GM21737 (cell line): ENCODE results near the gene TMEM47.

Experiments
- ATAC-seq: cut with Tn5 transposase; IDR thresholded peaks from one replicate; pipeline ENCODE4 v1.9.1; 2021; ENCODE audit warnings: mild to moderate bottlenecking, moderate library complexity; ENCODE audit not compliant: unreplicated experiment

The TMEM47 gene

DNA sequence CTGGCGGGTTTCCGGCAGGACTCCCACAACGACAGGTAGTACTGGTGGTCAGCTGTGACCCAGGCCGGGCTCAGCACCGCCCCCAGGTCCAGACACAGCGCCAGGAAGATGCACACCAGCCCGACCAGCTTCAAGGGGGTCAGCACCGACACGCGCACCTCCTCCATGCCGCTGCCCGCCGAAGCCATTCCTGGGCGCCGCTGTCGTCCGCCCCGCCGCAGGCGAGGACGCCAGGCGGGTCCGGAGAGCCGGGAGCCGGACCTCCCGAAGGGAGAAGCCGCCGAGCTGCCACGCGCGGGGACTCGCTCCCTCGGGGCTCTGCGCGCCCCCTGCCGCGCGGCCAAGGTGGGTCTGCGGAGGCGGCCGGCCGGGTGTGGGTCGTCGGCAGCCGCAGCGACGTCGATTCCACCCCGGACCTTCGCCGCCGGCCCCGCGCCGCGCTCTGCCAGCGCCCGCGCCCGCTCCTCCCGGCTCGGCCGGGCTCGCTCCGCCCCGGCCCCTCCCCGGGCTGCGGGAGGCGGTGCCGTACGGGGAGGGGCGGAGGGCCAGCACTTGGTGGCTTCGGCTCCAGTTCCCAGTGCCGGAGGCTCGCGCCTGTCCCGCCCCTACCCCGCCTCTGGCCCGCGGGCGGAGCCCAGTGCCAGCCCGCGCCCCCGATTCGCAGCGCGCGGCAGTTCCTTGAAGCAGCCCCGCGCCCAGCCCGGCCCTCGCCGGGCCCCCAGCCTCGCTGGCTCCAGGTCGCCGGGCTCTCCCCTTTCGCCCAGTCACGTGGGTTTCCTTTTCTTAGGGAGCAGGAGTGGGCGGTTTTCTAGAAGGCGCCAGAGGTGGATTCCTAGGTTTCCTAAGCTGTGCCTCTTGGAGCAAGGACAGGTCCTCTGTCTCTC, at the start of gene TMEM47:
TMEM47 (minus strand) TSS at position 444 of the 884 bp plus-strand sequence; CDS start at position 188, 256 bp downstream.
- no peak for ATAC-seq

DNA sequence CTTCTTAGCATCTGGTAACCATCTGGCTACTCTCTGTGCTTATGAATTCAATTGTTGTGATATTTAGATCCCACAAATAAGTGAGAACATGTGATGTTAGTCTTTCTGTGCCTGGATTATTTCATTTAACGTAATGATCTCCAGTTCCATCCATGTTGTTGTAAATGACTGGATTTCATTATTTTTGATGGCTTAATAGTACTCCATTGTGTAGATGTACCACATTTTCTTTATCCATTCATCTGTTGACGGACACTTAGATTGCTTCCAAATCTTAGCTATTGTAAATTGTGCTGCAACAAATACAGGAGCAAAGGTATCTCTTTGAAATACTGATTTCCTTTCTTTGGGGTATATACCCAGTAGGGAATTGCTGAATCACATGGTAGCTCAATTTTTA, 30.0 kb upstream of the TMEM47 start:
- no peak for ATAC-seq

DNA sequence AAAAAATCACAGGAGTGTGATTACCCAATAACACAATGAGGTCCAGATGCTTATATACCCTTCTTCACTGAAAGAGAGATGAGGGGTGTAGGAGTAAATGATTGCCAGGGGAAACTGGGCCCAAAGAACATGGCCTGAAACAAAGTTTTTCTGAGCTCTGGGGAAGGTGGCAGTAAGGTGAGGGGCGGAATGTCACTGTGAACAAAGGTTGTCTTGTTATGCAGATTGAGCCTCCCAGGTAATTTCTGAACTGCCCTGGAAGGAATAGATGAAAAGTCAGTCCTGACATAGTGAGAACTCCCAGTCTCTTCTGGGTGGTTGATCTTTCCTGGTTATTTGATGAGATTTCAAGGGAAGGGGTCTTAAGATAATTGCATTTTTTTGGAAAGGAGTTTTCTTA, 2.5 kb upstream of the TMEM47 start:
- no peak for ATAC-seq

DNA sequence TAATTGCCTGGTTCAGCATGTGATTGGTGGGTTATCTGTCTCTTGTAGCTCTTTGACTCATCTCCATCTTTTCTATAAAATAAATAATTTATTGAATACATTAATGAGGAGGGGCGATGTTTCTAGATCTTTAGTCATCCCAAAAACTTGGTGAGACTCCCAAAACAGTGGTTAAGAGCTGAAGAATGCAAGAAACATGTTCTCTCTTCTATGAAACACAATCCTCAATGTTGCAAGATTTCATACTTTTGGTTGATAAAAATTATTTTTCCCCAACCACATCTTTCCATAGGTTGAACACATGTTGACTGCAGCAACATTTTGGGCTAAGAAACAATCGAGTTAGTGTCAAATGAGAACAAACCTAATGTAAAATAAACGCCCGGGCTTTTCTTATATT, 1.2 kb upstream of the TMEM47 start:
- no peak for ATAC-seq

DNA sequence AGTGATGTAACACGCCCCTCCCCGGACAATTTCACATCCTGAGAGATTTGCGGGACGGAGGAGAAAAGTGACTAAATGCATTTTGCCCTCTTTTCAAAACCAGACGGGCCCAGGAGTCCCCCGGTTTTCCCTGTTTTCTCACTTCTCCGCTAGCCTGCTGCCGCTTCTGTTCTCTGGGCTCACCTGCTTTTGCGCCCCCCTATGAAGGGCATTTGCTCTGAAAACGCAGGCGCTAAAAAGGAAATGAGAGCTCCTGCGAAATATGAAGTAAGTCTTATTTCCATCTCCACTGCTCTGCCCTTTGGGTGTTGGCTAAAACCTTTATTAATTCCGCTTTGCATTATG, 613 bp upstream of the TMEM47 start:
- ATAC-seq: no peak

DNA sequence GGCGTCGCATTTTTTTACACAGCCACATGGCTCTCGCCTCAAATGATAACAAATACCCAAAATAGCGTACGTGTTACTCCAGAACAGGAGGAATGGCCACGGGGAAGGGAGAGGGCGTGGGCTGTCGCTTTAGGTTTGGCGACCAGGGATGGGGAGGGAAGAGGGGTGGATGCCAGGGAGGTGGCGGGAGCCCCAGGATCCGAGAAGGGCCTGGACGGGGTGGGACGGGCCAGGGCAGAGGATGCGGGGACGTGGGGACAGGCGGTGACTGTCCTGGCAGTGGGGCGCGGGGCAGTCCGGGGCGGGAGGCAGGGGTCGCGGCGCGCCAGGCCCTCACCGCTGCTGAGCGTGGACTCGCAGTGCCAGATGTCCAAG, 631 bp downstream of the TMEM47 start:
- ATAC-seq: no peak

DNA sequence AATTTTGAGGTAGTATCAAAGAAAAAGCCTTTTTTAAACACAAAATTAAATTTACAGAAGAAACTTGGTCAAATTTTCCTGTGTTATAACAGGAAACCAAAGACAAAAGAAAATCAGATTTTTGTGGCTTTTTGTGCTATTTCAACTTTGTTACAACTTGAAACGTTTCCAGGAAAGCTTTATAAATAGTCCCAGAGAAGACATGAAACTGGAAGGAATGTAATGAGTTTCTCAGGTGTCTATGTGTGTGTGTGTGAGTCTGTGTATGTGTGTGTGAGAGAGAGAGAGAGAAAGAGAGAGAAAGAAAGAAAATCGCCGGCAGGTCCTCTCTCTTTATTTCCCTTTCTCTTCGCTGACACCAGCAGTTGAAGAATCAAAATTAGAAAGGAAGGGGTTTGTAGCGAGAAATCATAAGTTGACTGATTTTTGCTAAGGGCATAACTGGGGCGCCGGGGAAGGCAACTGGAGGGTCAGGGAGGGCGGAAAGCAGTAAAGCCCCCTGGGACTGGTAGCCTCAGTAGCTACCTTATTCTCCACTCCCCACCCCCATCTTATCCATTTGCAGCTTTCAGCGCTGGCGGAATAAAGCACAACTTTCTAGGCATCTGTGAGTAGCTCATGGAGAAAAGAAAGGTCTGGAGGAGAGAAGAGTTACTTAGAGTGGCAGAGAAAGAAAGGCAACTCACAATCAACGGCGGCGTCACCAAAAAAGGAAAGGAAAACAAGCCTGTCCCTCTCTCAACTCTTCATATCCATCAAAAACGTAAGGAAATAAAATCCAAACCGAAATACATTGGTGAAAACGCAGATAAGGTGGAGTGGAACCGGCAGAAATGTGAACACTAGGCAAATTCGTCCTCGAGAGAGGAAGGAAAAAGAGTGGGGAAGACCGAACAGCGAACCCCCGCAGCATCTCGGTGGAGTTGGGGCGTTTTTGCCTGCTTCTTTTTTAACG, 1.3 kb downstream of the TMEM47 start:
- ATAC-seq: no peak

DNA sequence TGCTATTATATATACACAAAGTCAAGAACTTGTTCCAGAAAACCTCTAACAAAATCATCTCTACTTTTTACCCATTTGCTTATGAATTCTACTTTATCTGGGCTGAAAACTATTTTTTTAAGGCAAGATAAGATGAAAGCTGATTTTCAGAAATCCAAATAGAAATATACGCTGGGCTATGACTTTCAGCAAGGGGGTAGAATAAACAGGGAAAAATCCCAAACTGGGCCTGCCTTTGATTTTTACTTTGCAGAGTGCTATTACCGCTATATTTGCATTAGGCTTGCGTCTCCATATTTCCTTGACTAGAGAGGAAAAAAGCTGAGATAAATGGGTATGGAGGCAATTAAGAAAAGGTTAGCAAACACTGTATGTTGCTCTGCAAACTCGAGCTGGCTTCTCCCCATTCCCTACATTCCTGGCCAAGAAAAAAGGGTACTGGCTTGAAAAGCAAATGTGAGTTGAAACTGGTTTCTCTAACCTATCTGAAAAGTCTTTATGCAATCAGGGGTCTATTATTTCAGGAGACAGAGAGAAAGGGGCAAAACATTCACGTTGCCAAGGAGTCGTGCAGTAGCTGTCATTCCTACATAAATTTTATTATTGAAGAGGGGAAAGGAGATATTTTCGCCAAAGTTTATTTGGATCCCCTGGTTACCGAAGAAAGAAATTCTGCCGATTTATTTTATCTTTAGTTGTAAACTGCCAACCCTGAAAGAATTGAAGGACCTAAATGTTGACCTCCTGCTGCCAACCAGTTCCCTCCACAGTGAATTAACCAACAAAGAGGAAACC, 2.2 kb downstream of the TMEM47 start:
- no peak for ATAC-seq

DNA sequence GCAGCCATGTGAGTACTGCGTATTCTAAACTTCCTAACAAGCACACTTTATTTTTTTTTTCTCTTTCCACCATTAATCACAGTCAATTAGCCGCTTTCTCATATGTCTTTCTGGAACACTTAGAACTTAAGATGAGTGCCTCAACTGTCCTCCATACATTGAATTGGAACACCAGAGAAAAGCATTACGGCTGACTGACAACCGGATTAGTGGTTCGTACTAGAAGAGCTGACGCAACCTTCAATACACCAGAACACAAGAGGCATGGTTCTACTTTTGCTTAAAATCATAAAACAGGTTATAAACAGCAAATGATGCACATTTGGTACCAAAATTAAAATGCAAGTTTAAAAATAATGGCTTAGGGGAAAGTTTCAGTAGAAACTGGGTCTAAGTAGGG, 3.3 kb downstream of the TMEM47 start:
- no peak for ATAC-seq

DNA sequence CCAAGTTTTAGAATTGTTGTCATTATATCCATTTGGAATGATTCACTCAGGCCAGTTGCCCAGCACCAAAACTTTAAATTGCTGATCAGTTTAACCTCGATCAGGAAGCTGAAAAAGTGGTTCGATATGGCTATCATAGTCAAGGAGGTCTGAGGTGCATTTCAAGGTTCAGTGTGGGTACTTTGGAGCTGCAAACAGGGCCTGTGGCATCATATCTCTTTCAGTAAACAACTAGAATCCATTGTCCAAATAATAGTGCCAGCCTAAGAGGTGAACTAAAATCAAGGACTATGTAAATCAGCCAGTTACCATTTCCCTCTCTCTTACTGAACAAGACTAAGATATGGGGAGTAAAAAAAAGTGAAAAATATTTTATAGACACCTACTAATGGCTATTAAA, 14.2 kb downstream of the TMEM47 start:
- no peak for ATAC-seq

DNA sequence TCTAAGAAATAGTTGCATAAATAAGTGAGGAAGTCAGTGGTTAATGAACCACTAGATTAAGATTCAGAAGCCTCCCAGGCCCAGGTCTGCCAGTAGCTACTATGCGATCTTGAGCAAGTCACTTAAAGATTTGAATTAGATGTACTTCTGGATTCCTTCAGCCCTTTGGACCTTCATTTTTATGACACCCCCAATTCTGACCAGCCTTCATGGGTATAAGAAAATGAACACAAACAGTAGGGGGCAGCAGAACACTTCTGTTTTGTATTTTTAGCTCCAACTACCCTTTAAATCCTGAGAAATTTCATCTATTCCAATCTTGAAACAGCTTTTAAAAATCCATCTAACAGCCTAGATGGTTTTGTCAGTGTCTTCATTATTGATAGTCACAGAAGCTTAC, 19.0 kb downstream of the TMEM47 start:
- ATAC-seq: no peak

DNA sequence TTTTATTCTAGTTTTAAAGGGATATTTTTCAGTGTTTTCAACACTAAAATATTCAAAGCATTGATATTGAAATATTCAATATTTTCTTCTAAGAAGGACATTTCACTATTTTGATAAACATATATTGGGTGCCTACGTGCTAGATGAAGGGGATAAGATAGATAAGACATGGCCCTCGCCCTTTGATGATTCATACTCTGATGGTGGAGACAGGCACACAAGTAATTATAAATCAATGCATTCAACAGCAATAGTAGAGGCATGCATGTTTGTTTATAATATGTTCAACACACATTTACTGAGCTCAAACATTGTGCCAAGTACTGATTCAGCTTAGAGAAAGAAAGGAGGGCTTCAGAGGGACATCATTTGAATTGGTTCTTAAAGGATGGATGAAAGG, 22.7 kb downstream of the TMEM47 start:
- no peak for ATAC-seq

DNA sequence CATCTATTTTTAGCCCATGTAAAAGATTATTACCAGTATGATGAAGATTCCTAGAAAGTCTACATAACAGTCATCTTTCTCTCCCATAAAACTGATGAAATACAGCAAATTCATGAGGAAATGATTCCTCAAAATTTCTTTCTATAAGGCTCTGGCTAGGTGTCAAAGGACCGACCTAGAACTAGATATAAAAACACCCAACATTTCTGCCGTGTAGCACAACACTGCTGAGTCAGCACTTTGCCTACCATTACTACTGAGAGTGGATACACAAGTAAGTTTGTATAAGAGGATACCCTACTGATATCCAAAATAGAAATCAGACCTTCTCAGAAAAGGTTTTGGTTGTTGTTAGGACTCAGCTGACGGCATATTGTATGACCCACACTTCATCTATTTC, 24.7 kb downstream of the TMEM47 start:
- ATAC-seq: no peak

DNA sequence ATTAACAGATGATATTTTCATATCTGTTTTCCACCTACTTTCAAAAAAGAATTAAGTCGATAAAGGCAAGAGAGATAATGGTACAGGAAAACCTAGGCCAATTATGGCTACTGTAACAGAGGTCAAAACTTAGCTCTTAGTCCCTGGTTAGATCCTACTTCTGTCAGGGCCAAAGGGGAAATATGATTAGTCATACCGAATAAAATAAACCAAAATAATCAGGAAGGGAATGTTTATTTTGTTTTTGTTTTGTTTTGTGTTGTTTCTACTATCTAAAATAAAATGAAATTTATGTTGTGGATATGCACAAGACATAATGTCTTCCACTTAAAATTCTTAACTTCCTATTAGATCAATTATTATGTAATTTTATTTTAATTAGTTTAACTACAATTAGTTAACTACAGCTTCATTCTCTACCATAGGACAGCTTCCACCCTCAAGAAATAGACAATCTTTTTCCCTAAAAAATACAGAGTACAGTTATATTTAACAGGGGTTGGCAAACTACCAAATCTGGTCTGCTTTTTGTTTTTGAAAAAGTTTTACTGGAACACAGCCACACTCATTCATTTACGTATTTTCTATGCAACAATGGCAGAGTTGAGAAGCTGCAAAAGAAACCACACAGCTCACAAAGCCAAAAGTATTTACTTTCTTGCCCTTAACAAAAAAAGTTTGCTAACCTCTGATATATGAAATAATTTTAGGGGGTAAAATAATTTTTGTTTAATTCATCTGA, 25.4 kb downstream of the TMEM47 start:
- ATAC-seq: no peak

DNA sequence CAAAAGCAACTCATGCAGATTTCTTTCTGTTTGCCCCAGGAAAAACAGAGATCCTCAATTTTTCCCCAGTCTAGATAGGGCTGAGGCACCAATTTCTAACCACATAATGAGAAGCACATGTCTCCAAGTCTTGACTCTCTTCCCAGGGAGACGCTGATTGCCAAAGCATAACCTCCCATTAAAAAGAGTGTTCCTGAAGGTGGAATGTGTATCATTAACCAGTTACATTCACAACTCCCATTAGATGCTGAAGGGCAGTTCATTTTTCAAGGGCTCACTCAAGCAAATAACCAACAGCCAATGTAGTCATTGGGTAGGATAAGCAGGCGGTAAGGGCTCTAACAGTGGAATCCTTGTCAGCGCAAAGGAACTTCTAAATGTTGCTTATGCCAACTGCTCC, 27.5 kb downstream of the TMEM47 start:
- no peak for ATAC-seq

DNA sequence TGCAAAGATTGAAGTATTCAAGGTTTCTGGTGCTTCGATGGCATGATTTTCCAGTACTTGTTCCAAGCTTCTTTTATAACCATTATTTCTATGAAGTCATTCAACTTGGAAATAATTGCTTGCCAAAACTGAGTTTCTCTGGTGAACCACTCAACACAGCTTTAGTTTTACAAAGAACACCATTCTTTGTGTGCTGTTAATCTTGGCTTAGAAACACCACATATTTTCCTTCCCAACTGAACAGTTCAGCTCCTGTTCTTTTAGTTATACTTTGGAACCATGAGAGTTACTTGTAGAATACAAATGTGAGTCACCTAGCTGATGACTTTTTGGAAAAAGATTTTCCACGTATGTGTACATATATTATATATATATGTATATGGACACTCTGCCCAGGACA, 32.7 kb downstream of the TMEM47 start:
- no peak for ATAC-seq

DNA sequence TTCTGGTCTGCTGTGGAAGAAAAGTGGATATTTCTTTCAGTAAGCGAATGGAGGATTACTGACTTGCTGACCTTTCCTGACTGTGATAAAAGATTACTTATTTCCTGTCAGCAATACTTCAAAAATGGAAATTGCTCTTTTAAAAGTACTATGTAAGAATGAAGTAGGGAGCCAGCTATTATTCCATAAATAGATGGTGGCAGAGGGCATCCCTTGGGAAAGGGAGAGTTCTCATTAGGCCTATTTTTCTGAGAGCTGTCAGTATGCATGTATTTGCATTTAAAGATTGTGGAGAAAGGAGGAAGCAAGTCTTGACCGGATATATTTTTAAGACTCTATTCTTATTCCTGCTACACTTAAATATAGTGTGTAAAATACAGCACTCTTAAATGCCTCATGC, 37.2 kb downstream of the TMEM47 start:
- ATAC-seq: no peak

DNA sequence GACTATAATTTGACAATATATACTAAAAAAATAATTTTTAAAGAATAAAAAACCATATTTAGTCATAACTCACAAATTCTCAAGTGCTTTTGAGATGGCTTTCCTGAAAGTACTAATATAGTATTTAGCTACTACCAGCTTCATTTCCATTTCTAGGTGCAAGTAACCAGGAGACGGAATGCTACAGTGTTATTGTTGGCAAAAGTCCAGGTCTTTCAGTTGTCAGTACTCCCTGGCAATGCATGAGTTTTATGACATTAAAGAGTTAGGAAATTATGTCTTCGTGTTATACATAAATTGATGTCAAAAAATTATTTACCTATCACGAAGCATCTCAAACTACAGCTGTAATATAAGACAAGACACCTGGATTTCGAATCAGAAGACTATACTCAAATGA, 45.0 kb downstream of the TMEM47 start:
- no peak for ATAC-seq

DNA sequence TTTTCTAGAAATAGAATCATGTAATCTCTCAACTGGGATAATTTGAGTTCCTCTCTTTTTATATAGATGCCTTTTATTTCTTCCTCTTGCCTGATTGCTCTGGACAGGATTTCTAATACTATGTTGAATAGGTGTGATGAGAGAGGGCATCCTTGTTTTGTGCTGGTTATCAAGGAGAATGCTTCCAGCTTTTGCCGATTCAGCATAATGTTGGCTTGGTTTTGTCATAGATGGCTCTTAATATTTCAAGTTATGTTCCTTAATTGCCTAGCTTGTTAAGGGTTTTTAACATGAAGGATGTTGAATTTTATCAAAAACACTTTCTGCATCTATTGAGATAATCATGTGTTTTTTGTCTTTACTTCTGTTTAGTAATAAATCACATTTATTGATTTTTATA, 58.7 kb downstream of the TMEM47 start:
- no peak for ATAC-seq

DNA sequence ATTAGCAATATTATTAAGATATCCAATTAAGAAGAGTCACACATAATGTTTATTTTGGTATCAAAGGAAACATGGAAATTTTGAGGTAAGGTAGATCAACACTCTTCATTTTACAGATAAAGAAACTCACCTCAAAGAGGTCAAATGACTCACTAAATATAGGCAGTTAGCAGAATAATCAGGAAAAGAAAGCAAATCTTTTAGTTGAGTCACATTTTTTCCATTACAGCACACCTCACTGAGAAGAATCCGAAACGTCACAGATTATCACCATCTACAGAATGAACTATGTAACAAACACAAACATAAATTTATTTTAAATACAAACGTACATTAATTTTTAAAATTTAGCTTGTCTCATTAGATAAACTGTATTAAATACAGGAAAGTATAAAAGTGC, 70.1 kb downstream of the TMEM47 start:
- no peak for ATAC-seq
